Measurements from ENCODE around the gene DAAM2.

The DAAM2 gene

DNA sequence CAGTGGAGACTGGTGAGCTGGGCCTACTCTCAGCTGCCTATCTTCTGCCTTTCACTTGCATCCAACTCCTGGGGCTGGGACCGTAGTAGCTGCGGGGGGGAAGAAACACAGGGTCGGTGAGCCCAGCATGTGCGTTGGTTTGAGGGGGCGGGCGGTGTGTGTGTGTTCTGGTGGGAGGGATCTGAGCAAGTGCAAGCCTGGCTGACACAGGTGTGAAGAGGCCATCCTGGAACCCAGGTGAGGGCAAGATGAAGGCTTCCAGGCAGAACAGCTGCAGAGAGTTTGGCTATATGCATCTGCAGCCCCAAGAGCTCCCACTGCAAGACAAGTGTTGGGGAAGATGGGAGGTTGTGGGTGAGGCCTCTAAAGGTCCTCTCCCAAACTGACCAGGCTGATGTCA is 111.5 kb downstream of the DAAM2 start:
- Histone ChIP-seq H2BK15ac (replicated peaks; ENCODE audit: low read depth) (no peak overlapping the region), H3K27me3 (ENCODE audit: insufficient read depth, low read length, poor library complexity) (no peaks in the 10 kb centered on the region), H3K27ac (ENCODE audit: low read depth, low read length) (no peak overlapping the region), H3K79me2 (ENCODE audit: control insufficient read depth, insufficient read depth, low read length) (no peaks in the 10 kb centered on the region), H3K18ac (ENCODE audit: low read length) (no peak overlapping the region), H2BK5ac (ENCODE audit: low read length) (no peak overlapping the region), H3K4ac (ENCODE audit: low read depth, low read length) (no peak overlapping the region), H4K5ac (ENCODE audit: low read length) (no peak overlapping the region), H2BK120ac (ENCODE audit: low read depth, low read length) (no peak overlapping the region), H3K4me1 (ENCODE audit: control insufficient read depth, low read depth, low read length) (no peaks in the 10 kb centered on the region), H3K36me3 (ENCODE audit: control insufficient read depth, insufficient read depth, low read length) (no peaks in the 10 kb centered on the region), H3K4me2 (ENCODE audit: low read length) (no peak overlapping the region), H4K8ac (ENCODE audit: low read depth, low read length) (no peak overlapping the region), H3K4me3 (ENCODE audit: low read length) (no peak overlapping the region), H2AK5ac (ENCODE audit: low read length) (no peak overlapping the region), H3K23ac (ENCODE audit: low read length) (no peak overlapping the region), H3K56ac (ENCODE audit: low read length) (no peak overlapping the region), H3K9ac (ENCODE audit: low read length) (no peak overlapping the region), H3K79me1 (ENCODE audit: low read length) (no peaks in the 10 kb centered on the region)
- DNase-seq: no peak
- WGBS (ENCODE audit: extremely low coverage, insufficient coverage, low lambda C conversion rate): no CpG with 5 or more reads among the region's 6 CpGs

DNA sequence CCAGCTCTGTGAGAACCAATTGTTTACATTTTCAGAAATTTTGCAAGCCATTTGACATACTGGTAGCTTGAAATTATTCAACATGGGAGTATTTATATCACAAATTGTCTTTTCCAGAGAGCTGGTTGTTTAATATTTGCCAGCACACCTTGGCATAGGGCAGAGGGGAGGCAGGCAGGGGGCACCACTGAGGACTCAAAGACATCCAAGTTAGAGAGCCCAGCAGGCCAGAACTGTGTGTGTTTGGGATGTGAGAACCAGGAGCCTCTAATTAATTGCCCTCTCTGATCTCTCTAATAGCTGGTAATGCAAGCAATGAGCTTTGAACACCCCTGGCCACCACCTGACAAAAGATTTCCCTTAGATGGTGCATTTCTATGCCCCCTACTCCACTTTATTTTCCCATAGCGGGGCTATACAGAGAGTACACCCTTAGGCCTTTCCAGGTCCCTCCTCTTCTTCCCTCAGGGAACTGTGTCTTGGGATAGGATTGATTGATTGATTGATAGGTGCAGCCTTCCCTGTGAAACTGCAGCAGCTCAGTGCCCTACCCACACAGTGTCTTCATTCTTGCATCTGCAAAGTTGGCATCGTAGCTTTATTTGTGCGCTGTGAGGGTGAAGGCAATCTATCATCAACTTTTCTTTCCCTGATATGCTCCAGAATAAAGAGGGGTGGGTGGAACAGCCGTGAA is 112.9 kb downstream of the DAAM2 start:
- H3K36me3 ChIP-seq (ENCODE audit: control insufficient read depth, insufficient read depth, low read length): no peaks in the 10 kb centered on the region
- H3K79me1 ChIP-seq (ENCODE audit: low read length): no peaks in the 10 kb centered on the region
- no peaks in the 10 kb centered on the region for H3K4me1 ChIP-seq (ENCODE audit: control insufficient read depth, low read depth, low read length)
- H3K4me3 ChIP-seq (ENCODE audit: low read length): no peak overlapping the region
- no peak overlapping the region for H3K4me2 ChIP-seq (ENCODE audit: low read length)
- no peak overlapping the region for H3K18ac ChIP-seq (ENCODE audit: low read length)
- H4K5ac ChIP-seq (ENCODE audit: low read length): no peak overlapping the region
- no peak overlapping the region for H2BK5ac ChIP-seq (ENCODE audit: low read length)
- no peak overlapping the region for H3K4ac ChIP-seq (ENCODE audit: low read depth, low read length)
- no peak overlapping the region for H2BK120ac ChIP-seq (ENCODE audit: low read depth, low read length)
- H3K23ac ChIP-seq (ENCODE audit: low read length): no peak overlapping the region
- no peak overlapping the region for H2BK15ac ChIP-seq (replicated peaks; ENCODE audit: low read depth)
- H2AK5ac ChIP-seq (ENCODE audit: low read length): no peak overlapping the region
- no peaks in the 10 kb centered on the region for H3K27me3 ChIP-seq (ENCODE audit: insufficient read depth, low read length, poor library complexity)
- H3K79me2 ChIP-seq (ENCODE audit: control insufficient read depth, insufficient read depth, low read length): no peaks in the 10 kb centered on the region
- H3K27ac ChIP-seq (ENCODE audit: low read depth, low read length): no peak overlapping the region
- no peak overlapping the region for H3K9ac ChIP-seq (ENCODE audit: low read length)
- no peak overlapping the region for H3K56ac ChIP-seq (ENCODE audit: low read length)
- WGBS (ENCODE audit: extremely low coverage, insufficient coverage, low lambda C conversion rate): no CpG with 5 or more reads among the region's 4 CpGs
- DNase-seq: no peak
- no peak overlapping the region for H4K8ac ChIP-seq (ENCODE audit: low read depth, low read length)

- WGBS (ENCODE audit: extremely low coverage, insufficient coverage, low lambda C conversion rate): no CpG with 5 or more reads among the region's 4 CpGs
- no peak overlapping the region for H2AK5ac ChIP-seq (ENCODE audit: low read length)
- no peak overlapping the region for H2BK120ac ChIP-seq (ENCODE audit: low read depth, low read length)
- H3K27ac ChIP-seq (ENCODE audit: low read depth, low read length): no peak overlapping the region
- no peak overlapping the region for H3K4me2 ChIP-seq (ENCODE audit: low read length)
- H4K8ac ChIP-seq (ENCODE audit: low read depth, low read length): no peak overlapping the region
- H3K4ac ChIP-seq (ENCODE audit: low read depth, low read length): no peak overlapping the region
- no peak for DNase-seq
- no peak overlapping the region for H3K56ac ChIP-seq (ENCODE audit: low read length)
- H3K79me1 ChIP-seq (ENCODE audit: low read length): no peaks in the 10 kb centered on the region
- no peak overlapping the region for H2BK15ac ChIP-seq (replicated peaks; ENCODE audit: low read depth)
- no peak overlapping the region for H3K9ac ChIP-seq (ENCODE audit: low read length)
- H3K23ac ChIP-seq (ENCODE audit: low read length): no peak overlapping the region
- no peaks in the 10 kb centered on the region for H3K79me2 ChIP-seq (ENCODE audit: control insufficient read depth, insufficient read depth, low read length)
- no peak overlapping the region for H4K5ac ChIP-seq (ENCODE audit: low read length)
- H3K18ac ChIP-seq (ENCODE audit: low read length): no peak overlapping the region
- H3K4me1 ChIP-seq (ENCODE audit: control insufficient read depth, low read depth, low read length): no peaks in the 10 kb centered on the region
- no peaks in the 10 kb centered on the region for H3K36me3 ChIP-seq (ENCODE audit: control insufficient read depth, insufficient read depth, low read length)
- no peak overlapping the region for H3K4me3 ChIP-seq (ENCODE audit: low read length)
- H2BK5ac ChIP-seq (ENCODE audit: low read length): no peak overlapping the region
- no peaks in the 10 kb centered on the region for H3K27me3 ChIP-seq (ENCODE audit: insufficient read depth, low read length, poor library complexity)
Observed at GRCh38 chr6:39905640-39905975, 113.4 kb downstream of the DAAM2 start.

- Histone ChIP-seq H3K36me3 (ENCODE audit: control insufficient read depth, insufficient read depth, low read length) (no peaks in the 10 kb centered on the region), H3K4me1 (ENCODE audit: control insufficient read depth, low read depth, low read length) (no peaks in the 10 kb centered on the region), H3K56ac (ENCODE audit: low read length) (no peak overlapping the region), H3K18ac (ENCODE audit: low read length) (no peak overlapping the region), H4K8ac (ENCODE audit: low read depth, low read length) (no peak overlapping the region), H2AK5ac (ENCODE audit: low read length) (no peak overlapping the region), H3K27me3 (ENCODE audit: insufficient read depth, low read length, poor library complexity) (no peaks in the 10 kb centered on the region), H3K4me2 (ENCODE audit: low read length) (no peak overlapping the region), H3K27ac (ENCODE audit: low read depth, low read length) (no peak overlapping the region), H3K9ac (ENCODE audit: low read length) (no peak overlapping the region), H3K79me1 (ENCODE audit: low read length) (no peaks in the 10 kb centered on the region), H3K79me2 (ENCODE audit: control insufficient read depth, insufficient read depth, low read length) (no peaks in the 10 kb centered on the region), H3K4me3 (ENCODE audit: low read length) (no peak overlapping the region), H2BK5ac (ENCODE audit: low read length) (no peak overlapping the region), H3K23ac (ENCODE audit: low read length) (no peak overlapping the region), H4K5ac (ENCODE audit: low read length) (no peak overlapping the region), H3K4ac (ENCODE audit: low read depth, low read length) (no peak overlapping the region), H2BK15ac (replicated peaks; ENCODE audit: low read depth) (no peak overlapping the region), H2BK120ac (ENCODE audit: low read depth, low read length) (no peak overlapping the region)
- no CpG with 5 or more reads among the region's 13 CpGs for WGBS (ENCODE audit: extremely low coverage, insufficient coverage, low lambda C conversion rate)
- DNase-seq: no peak
Observed at GRCh38 chr6:39906318-39906761, 114.2 kb downstream of the DAAM2 start.

- Histone ChIP-seq H3K4me1 (ENCODE audit: control insufficient read depth, low read depth, low read length) (no peaks in the 10 kb centered on the region), H2BK5ac (ENCODE audit: low read length) (no peak overlapping the region), H2BK15ac (replicated peaks; ENCODE audit: low read depth) (no peak overlapping the region), H3K79me1 (ENCODE audit: low read length) (no peaks in the 10 kb centered on the region), H3K27ac (ENCODE audit: low read depth, low read length) (no peak overlapping the region), H3K18ac (ENCODE audit: low read length) (no peak overlapping the region), H4K5ac (ENCODE audit: low read length) (no peak overlapping the region), H3K4me3 (ENCODE audit: low read length) (no peak overlapping the region), H3K36me3 (ENCODE audit: control insufficient read depth, insufficient read depth, low read length) (no peaks in the 10 kb centered on the region), H3K4ac (ENCODE audit: low read depth, low read length) (no peak overlapping the region), H3K56ac (ENCODE audit: low read length) (no peak overlapping the region), H3K79me2 (ENCODE audit: control insufficient read depth, insufficient read depth, low read length) (no peaks in the 10 kb centered on the region), H2BK120ac (ENCODE audit: low read depth, low read length) (no peak overlapping the region), H3K23ac (ENCODE audit: low read length) (no peak overlapping the region), H4K8ac (ENCODE audit: low read depth, low read length) (no peak overlapping the region), H3K27me3 (ENCODE audit: insufficient read depth, low read length, poor library complexity) (no peaks in the 10 kb centered on the region), H3K9ac (ENCODE audit: low read length) (no peak overlapping the region), H2AK5ac (ENCODE audit: low read length) (no peak overlapping the region), H3K4me2 (ENCODE audit: low read length) (no peak overlapping the region)
- WGBS (ENCODE audit: extremely low coverage, insufficient coverage, low lambda C conversion rate): no CpG with 5 or more reads among the region's 5 CpGs
- DNase-seq: no peak
Observed at GRCh38 chr6:39907871-39908575, 115.8 kb downstream of the DAAM2 start.
